ENCODE measurements around the gene NPW.

The NPW gene

DNA sequence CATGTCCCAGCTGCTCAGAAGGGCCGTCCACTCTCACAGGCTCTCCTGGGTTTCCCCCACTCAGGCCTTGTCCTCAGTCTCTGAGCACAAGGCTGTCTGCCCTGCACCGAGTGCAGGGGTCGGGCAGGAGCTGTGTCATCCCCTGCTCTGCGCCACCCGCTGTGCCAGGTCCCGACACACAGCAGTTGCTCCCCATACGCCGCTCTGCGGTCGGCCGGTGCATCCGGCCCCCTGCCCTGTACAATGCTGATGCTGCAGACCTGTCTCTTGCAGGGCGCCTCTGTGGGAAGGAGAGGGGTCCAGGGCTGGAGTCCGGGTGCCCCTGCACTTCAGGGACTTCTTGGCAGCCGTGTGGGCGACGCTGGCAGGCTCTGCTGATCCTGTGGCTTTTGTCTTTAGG, 34.3 kb downstream of the NPW start:
- DNase-seq (ENCODE audit: low spot score) = no peak

DNA sequence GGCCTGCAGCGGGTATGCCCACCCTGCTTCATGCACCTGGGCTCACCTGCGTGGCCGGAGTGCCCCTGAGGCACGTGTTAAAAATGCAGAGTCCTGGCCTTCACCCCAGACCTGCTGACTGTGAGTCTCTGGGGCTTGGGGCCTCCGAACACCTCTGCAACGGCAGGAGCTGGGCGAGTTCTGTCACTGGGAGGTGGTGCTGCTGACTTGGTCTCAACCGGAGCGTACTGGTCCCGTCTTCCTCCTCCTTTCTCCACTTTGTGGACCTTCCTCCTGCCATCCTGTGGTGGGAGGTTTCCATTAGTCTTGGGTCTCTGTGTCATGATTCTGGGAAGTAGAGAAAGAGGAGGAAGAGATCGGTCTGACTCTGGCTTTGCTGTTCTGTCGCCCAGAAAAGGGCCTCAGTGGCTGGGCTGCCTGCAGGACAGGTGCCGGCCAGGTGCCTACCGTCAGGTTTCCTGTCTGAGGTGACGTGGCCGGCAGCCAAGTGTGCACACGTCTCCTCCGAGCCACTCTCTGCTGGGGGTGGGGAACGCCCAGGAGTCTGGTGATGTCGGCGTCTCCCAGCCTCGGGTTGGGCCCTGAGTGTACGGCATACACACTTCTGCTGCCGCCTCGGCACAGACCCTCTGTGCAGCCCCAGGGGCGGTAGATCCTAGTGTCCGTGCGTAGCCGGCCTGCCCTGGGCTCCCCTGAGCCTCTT, 35.1 kb downstream of the NPW start:
- no peak for DNase-seq (ENCODE audit: low spot score)

DNA sequence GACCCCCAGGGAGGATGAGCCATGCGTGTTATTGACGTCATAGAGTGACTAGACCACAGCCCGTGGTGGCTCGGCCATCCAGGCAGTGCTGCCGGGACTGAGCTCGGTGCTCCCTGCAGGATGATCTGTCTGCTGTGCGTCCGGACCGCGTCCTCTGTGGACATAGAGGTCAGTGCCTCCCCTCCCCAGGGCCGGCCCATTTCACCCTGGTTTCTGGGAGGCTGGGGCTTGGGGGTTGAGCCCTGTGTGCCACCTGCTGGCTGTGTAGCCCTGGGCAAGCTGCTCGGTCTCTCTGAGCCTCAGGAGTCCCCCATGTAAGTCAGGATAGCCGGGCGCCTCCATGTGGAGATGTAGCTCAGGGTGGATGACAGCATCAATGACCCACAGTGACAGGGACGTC, 36.5 kb downstream of the NPW start:
- no peak for DNase-seq (ENCODE audit: low spot score)

DNA sequence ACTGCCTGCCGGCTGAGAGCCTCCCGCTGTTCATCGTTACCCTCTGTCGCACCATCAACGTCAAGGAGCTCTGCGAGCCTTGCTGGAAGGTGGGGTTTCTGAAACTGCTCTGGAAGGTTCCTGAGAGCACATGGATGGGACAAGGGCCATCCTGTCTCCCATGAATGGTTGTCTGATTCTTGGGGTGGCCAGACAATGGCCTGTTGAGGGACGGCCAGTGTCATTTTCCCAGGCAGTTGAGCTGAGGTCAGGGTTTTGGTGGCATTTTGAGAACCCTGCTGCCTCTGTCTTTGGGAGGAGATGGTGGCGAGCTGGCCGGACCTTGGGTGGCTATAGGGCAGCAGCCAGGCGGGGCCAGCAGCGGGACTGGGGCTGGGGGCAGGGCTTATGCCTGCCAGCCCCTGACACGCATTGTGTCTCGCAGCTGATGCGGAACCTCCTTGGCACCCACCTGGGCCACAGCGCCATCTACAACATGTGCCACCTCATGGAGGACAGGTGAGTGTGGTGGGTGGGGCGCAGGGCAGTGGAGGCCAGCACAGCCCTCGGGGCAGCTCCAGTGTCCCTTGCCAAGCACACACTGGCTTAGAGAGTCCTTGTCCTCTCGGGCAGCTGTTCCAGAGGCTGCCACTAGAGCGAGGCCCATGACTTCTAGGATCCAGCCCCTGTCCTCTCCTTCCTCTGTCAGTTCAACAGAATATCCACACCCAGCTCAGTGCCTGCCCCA, 37.3 kb downstream of the NPW start:
- DNase-seq (ENCODE audit: low spot score) = no peak

DNA sequence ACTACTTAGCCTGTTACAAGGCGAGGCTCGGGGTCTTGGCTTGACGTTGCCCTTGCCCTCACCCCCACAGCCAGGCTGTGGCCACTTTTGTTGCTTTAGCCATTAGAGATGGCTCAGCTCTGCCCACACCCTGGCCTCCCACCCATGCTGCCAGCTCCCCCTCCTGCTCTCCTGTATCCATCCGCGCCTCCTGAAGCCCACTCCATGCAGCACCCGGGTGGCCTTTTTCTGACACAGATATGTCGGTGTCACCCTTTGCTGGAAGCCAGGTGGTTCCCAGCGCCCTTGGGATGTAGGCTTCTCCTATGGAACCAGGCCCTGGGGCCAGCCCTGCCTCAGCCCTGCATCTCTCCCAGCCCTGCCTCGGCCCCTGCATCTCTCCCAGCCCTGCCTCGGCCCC, 37.9 kb downstream of the NPW start:
- no peak for DNase-seq (ENCODE audit: low spot score)

GRCh38 chr16:2058420-2058819, 38.8 kb downstream of the NPW start:
- no peak for DNase-seq (ENCODE audit: low spot score)

DNA sequence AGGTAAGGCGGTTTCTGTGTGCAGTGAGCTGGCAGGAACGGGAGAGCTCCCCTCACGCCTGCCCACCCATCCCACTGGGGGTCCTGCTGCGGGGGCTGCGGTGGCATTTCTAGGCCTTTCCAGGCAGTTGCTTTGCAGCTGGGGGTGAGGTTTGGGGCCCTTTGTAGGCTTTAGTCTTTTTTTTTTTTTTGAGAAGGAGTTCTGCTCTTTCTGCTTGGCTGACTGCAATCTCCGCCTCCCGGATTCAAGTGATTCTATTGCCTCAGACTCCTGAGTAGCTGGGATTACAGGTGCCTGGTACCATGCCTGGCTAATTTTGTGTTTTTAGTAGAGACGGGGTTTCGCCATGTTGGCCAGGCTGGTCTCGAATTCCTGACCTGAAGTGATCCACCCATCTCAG, 39.3 kb downstream of the NPW start:
- no peak for DNase-seq (ENCODE audit: low spot score)

- DNase-seq (ENCODE audit: low spot score) = no peak
Measured at GRCh38 chr16:2060346-2060745, 40.8 kb downstream of the NPW start.

DNA sequence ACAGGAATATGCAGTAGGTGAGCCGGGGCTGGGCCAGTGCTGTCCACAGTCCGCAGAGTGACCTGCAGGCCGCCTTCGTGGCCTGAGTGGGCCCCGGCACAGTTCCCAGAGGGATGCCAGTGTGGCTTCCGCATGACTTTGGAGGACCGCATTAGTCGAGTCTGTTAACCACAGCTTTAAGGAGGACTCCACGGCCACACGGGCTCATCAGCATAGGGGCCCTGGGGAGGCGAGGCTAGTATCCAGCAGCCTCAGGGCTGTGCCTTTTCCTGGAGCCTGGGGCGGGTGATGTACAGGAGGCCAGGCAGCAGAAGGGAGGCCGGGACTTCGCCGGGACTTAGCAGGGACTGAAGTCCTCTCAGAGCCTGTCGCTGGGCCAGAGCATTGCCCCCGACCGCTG, 41.4 kb downstream of the NPW start:
- DNase-seq (ENCODE audit: low spot score) = no peak

DNA sequence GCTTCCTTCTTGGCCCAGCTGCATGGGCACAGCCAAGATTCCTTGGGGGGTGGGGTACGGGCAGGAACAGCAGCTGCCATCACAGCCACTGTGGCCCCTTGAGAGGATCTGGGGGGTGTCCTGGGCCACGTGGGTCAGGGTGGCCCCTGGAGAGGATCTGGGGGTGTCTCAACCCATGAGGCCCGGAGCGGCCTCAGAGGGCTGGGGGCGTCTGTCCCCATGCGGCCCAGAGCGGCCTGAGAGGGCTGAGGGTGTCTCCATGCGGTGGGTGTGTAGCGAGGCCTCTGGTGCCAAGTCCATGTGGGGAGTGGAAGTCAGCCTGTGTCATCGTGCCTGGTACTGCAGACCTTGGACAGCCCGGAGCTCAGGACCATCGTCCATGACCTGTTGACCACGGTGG, 41.9 kb downstream of the NPW start:
- DNase-seq (ENCODE audit: low spot score) = no peak

DNA sequence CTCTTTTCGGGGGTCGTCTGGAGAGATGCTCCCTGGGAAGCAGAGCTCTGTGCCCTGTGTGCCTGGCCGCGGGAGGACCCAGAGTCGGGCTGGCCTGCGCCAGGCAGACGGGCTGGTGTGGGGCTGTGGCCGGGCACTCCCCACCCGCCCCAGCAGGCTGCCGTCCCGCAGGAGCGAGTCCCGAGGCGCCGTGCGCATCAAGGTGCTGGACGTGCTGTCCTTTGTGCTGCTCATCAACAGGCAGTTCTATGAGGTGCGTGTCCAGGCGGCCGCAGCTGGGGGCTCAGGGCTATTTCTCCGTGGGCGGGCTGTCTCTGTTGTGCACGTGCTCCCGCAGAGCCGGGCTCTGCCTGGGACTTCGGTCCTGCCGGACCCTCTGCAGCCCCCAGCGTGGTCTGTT, 43.2 kb downstream of the NPW start:
- no peak for DNase-seq (ENCODE audit: low spot score)

GRCh38 chr16:2063861-2064260, 44.3 kb downstream of the NPW start:
- no peak for DNase-seq (ENCODE audit: low spot score)

GRCh38 chr16:2064368-2064945, 44.9 kb downstream of the NPW start:
- DNase-seq (ENCODE audit: low spot score) = no peak

GRCh38 chr16:2066139-2066538, 46.6 kb downstream of the NPW start:
- DNase-seq (ENCODE audit: low spot score) = no peak
